GM18909 (cell line): ENCODE data around the gene CACNA1D.
"Not testable (repeated sequence)": the region's sequence is repeated elsewhere in the genome, so short reads cannot be mapped to it uniquely, and the experiment has no call there.

ENCODE experiments used
- ATAC-seq: cut with Tn5 transposase; IDR thresholded peaks from one replicate; pipeline ENCODE4 v1.9.1; 2021; ENCODE audit warnings: mild to moderate bottlenecking; ENCODE audit not compliant: unreplicated experiment, poor library complexity

The CACNA1D gene

DNA sequence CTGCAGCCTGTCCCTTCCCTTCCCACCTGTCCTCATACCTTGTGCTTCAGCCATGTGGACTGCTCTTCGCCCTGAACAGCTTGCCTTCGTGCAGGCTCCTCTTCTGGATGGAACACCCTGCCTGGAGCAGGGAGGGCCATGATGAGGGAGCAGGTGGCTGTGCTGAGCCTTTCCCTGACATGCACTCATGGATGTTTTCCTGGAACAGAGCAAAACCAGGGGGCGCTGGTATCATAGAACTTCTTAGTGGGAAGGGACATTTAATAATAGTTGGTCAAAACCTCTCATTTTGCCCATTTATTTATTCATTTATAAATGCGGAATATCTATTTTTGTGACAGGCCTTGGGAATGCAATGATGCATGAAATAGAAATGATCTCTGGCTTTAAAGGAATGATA, 149.3 kb downstream of the CACNA1D start:
- ATAC-seq, result no peak

DNA sequence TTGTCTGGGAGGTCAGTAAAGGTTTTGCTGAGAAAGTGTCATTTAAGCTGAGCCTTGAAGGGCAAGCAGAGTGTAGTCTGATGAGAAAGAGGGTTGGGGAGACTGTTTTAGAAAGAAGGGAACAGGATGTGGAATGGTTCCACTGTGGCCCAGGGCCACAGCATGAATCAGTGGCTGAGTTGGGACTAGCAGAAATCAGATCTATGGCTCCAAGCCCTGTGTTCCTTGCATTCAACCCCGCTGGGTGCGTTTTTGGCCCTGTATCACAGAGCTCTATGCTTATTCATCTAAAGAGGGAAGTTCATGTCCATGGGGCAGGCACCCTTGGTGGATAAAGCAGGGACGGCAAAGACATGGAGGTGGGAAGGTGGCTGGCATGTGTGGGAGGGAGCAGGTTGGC, 151.3 kb downstream of the CACNA1D start:
- no peak for ATAC-seq

DNA sequence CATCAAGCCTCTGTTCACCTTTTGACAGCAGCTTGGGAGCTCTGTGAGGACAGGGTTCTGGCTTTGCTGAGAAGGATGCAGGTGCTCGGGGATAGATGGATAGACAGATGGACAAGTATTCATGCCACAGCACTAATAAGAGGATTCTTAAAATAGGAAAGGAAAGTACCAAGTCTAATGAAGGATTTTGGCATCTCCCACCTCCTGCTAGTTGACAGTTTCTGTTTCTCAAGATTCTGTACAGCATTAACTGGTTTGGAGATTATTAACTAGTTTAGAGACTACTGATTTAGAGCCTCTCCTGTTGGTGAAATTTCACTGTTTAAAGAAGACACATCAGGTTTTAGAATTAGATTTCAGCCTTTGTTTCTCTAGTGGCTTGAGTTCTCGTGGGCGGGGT, 152.3 kb downstream of the CACNA1D start:
- peak; percentile 67 for ATAC-seq

DNA sequence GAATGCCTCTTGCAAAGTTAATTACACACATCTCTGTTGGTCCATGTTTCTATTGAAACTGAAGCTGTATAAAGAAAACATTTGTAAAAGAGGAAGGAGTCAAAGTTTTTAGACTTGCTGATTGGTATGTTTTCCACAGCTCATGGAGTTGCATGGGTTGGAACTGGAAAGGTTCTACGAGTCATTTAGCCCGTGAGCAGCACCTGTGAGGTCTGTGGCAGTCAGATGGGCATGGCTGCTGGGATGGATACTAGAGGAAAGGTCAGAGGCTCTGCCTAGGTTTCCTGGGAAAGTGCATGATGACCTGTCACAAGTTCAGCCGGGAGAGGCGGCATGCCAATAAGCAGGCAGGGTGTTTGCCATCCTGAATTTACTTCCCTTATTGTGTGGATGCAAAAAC, 155.4 kb downstream of the CACNA1D start:
- no peak for ATAC-seq

DNA sequence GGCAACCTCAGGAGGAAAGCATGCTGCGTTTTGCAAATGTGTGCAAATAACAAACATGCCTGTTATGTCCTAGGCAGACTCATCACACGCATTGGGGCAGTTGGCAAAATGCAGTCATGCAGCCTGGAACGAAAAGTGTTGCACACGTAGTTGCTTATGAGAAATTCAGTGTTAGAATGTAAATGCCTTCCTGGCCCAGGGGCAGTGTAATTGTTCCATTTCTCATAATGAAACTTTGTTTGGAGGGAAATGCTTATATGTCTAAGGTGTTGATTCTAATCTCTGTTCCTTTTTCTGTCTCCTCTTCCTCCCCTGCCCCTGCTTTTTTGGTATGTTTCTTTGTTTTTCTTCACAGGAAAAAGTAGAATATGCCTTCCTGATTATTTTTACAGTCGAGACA, 156.0 kb downstream of the CACNA1D start:
- ATAC-seq, result peak; percentile 75

DNA sequence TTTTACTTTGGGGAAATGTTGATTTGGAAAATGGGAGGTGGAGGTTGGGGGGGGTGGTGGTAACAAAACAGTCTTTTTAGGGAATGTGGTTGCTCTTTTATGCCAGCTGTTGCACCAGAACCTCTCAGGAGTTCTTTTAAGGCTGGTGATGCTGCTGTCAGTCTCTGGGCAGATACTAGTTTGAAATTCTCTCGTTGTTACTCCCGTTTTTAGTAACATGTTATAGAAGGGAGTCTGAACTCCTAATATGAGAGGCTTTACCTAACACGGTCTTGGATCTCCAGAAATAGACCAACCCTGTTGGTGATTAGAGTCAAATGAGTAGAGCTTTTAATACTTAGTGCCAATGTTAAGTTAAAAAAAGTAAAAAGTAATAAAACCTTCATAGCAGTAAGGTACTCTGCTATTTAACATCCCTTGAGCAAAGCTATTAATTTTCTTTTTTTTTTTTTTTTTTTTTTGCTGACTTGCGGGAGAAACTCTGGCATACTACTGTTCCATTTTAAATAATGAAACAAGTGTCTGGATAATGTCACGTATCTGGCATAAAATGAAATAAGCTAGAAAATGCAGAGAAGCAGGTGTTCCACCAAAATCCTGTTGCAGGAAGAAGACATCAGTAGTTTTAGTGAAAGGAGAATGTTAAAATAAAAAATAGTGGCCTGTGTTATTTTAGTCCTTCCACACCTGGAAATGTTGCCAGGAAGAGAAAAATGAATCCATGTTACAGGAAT, 156.7 kb downstream of the CACNA1D start:
- no peak for ATAC-seq

DNA sequence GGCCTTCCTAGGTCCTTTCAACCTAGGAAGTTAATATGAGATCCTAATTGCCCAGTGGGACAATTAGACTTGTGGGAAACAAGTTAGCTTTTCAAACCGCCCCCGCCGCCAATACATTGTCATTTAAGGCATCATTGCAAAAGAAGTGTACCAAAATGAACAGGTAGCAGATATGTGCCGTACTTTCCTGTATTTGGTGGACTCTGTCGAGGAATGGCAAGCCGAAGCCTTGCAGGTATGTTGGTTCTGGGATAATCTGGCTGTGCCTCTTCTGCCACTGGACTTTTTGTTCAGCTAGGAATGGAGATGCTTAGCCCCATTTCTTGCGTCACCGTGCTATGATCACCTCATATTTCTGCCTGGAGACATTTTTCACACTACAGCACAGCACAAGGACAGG, 157.5 kb downstream of the CACNA1D start:
- ATAC-seq, result no peak

DNA sequence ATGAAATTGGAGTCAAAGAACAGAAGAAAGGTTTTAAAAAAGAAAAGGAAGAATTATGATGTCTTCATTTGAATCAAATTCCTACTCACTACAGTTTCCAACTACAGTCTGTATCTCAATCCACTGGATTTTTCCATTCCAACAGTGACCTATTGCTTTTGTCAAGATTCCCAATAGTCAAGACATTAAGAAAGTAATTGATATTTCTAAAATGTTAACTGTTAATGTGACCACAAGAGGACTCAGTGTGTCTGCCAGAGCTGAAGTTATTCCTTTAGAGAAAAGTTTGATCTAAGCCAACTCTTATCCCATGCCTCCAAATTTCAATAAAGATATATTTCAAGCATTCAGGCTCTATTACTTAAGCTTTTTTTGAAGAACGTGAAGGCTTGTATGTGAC, 163.2 kb downstream of the CACNA1D start:
- no peak for ATAC-seq

DNA sequence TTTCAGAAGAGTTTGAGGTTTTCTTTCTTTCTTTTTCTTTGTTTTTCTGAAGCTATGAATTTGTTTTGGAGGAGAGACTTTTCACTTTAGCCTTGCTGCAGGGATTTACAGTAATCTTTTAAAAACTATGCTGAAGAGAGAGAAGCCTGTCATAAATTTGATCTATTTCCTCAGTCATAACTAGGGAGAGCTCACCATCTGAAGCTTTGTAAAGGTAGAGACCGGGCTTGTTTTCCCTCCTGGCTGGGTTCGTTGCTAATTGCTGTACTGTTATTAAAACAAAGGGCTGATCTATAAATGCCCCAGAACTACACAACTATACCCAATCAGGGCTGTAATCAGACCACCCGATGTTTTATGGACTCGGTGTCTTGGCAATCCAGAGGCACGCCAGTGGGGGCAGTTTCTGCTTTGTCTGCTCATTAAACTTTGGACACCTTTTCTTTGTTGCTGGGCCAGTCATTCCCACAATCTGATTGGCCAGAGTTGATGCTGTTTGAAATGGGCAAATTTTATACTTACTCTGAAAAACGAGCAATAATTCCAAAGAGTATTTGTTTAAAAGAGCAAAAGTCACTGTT, 164.3 kb downstream of the CACNA1D start:
- ATAC-seq, result no peak

DNA sequence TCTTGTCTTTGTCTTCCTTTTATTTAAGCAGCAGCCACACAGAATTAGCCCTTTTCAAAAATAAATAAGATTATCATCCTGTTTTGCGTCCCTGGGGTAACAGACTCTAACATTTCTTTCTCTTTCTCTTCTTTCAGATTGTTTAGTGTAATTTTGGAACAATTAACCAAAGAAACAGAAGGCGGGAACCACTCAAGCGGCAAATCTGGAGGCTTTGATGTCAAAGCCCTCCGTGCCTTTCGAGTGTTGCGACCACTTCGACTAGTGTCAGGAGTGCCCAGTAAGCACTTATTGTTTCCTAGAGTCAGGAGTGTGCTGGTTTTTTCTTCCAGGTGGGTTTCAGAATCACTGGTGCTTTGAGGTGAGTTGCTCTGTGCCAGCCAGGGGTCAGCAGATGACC, 165.6 kb downstream of the CACNA1D start:
- no peak for ATAC-seq

DNA sequence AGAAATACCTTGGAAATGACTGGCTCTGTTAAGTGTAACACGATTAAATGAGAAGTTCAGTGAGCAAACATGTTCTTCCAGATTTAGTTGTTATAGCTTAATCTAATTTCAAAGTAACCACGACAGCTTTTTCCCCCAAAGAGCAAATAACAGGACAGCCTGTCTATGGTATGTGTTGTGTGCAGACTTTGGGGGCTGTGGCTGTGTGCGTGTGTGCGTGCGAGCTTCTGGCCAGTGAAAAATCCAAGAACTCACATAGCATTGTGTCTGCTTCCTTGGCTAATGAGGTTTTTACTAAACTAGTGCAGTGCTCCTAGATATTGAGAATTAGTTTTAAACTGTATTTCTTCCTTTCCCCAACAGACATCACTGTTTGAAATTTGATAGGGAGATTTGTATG, 167.1 kb downstream of the CACNA1D start:
- no peak for ATAC-seq

DNA sequence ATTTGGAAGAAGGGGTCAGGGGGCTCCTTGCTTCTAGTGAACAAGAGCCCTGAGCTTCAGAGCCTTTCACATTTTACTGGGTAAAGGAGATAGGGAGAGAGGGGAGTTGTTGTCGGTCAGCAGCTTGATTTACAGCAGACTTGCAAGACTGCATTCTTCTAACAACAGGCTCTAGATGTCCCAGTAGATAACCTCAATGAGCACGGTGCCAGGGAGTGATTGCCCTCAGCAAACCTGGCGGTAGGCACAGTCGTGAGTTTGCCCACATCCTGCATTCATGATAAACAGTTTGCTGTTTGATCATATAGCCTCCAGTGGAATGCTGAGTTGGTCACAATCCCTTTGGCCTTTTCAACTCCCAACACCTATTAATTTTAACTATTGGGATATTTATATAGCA, 170.4 kb downstream of the CACNA1D start:
- not testable (repeated sequence) for ATAC-seq

DNA sequence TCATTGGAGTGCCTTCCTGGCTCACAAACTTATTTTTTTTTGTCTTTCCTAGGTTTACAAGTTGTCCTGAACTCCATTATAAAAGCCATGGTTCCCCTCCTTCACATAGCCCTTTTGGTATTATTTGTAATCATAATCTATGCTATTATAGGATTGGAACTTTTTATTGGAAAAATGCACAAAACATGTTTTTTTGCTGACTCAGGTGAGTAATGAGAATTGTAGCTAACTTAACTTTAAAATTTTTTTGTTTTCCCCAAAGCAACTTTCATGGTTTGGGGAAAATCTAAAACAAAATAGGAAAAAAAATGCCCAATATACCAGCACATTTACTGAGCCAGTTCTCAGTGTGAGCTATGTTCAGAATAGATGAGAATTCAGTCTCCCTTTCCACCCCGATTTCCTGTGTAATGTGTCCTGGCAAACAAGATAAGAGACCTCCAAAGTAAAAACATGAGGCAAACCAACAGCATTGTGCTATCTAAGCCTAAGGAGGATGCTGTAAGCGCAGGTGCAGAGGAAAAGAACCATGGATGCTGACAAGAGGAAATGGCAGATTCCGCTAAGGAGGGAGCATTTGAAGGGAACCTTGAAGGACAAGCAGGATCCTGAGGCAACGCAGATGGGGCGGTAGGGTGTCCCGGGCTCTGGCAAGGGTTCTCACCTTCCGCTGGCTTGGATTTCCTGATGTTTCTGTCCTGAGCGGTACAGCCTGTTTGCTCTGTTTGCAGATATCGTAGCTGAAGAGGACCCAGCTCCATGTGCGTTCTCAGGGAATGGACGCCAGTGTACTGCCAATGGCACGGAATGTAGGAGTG, 171.4 kb downstream of the CACNA1D start:
- no peak for ATAC-seq

DNA sequence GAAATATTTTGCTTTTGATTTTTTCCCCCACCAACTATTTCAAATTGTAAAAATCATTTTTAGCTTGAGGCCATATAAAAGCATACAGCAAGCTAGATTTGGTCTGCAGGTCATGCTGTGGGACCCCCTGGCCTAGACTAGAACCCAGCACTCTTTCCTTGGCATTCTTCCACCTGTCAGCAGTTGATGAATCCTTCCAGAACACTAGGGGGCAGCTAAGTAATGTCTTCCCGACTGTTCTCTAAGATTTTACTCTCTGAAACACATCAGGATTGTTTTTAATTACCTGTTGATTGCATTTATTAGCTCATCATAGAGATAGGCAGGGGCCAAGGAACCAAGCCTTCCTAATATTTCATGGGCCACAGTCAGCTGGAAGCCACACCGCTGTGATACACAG, 174.5 kb downstream of the CACNA1D start:
- no peak for ATAC-seq

DNA sequence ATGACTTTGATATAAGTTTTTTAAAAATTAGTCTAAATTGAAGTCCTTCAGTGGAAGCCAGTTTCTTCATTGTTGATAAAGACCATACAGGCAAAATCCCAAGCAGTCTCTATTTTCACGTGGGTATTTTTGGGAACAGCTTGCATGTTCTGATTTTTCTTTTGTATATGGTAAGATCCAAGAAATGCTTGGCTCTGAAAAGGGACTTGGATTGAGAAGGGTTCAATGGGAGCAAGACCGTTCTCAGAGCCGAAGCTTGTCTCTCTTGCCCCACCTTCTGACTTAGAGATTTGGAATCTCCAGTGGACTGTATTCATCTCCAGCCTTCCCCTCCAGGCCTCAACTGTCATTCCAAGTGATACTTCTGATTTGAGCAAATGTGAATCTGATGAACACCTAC, 176.3 kb downstream of the CACNA1D start:
- ATAC-seq, result no peak

DNA sequence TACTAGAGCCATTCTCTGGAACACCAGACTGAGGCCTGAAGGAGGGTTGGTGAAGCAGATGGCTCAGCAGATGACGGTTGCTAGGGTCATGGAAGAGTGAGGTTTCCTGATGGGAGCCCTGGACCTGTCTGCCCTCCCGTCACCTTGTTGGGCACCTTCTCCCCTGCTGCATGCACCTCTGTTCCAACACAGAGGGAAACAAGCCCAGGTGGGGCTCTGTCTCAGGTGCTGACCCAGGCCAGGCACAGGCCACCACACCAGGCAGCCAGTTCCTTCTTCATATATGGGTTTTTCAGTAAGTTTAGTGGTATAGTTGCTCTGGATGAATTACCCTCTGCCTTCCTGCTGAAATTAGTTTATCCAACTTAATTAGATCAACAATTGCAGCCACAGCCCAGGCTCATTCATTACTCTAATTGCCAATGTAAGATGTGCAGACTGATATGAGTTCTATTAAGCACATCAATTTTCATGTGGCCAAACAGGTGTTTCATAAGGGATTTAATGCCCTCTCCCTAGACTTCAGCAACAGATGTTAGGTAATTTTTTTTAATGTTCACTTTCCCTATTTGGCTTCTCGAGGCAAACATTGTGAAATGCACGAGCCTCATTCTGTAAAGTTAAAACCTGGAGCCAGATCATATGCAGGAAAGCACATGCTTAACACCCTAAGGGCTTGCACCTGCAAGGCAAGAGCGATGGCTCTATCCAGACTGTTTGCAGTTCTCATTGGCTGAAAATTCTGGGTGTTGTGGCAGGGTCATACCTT, 177.0 kb downstream of the CACNA1D start:
- no peak for ATAC-seq

DNA sequence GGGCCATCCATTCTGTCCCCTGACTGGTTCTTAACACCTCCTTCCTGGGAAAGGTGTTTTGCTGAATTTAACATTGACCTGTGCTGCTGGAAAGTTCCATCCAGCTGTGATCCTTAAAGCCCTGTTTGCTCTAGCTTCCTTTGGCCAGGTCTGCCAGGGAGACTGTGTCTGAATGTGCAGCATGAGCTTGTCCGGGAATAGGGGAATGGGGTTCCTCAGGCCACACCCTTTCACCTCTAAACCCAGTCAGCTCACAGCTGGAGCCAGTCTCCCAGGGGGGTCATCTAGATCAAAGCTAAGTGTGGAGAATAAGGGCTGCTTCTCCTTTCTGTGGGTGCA, 177.5 kb downstream of the CACNA1D start:
- ATAC-seq, result no peak

DNA sequence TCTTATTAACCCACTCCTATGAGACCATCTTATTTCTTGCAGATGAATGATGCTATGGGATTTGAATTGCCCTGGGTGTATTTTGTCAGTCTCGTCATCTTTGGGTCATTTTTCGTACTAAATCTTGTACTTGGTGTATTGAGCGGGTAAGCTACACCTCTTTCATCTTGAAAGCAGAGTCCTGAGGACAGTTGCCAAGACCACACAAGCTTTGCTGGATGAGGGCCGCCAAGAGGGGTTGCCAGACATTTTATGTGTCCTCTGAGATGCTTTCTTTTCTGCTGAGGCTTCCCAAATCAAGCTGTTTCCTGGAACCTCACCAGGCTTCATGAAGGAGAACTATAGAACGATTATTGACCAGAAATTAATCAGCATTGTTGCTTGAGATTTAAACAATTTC, 178.6 kb downstream of the CACNA1D start:
- ATAC-seq, result no peak

DNA sequence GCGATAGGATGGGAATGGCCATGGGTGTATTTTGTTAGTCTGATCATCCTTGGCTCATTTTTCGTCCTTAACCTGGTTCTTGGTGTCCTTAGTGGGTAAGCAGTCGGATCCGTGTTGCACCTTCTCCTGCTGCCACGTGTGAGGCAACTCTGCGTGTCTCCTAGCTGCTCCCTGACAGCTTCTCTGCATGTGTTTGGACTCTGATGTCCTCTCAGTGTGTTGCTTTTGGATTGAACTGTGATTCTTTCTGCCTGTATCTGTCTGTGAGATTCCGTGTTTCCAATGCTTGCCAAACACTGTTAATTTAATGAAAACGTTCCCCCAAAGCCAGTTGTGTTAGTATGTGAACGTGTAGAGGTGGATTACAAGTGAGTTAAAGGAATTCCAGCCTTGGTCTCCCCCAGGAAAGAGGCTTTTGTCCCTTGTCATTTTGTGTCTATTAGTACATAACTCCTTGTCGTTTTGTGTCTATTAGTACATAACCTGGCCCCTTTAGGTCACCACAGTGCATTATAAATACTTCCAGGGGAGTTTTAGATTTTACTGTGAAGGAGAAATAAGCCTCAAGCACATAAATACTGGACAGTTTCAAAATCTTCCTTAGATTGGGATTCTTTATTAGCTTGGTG, 179.4 kb downstream of the CACNA1D start:
- ATAC-seq, result no peak

DNA sequence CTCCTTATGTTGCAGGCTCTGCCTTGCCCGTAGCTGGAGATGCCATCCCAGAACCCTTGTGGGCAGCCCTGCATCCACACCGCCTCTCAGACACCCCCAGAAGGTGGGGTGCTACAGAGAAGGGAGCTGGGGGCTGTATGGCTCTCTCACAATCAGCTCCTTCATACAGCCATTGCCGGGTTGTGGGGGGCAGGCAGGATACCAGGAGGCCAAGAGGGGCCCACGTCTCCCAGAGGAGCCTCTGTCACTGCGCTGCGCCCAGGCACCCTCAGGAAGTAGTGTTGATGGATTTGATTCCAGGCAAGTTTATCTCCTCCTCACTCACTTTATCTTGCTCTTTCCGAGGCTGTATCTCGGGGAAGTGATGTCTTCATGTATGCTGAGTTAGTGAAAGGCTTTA, 180.2 kb downstream of the CACNA1D start:
- no peak for ATAC-seq
